ENCODE results near the gene MAEL. TPM values are rescaled to one million over a fixed set of nuclear protein-coding genes. Genes with fewer than 3 reads are reported as not detected.

MAEL gene
- total RNA-seq, 1 experiment from 2014 or later, result not detected

DNA sequence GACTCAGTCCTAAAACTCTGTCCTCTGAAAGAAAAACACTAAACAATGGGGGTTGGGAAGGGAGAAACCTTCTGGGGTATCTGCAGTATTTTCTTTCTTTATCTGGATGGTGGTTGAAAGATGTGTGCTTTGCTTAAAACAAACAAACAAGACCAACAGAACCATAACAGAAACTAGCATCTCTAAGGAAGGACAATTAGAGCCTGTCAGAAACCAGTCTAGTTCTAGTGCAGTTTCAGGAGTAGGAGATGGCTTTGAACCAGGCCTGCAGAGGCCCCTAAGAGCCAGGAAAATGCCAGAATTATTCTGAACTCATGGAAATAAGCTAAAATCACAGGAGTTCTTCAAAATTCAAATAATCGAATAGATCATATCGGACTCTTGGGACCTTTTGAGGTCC, 32.2 kb upstream of the MAEL start:
- no peaks in the 10 kb centered on the region for H3K9me3 ChIP-seq (ENCODE audit: control insufficient read depth, low read depth, low read length)
- H2BK12ac ChIP-seq (ENCODE audit: insufficient read length, low read depth, low read length), result no peak overlapping the region
- H3K27me3 Mint-ChIP-seq (ENCODE audit: low read depth), result peaks cover 19% of the 10 kb centered on the region
- no peak overlapping the region for H4K91ac ChIP-seq (ENCODE audit: insufficient read length, low read depth, low read length)
- H3K9ac ChIP-seq (ENCODE audit: extremely low read depth, insufficient read length, low read length), result no peak overlapping the region
- no peak overlapping the region for H3K18ac ChIP-seq (ENCODE audit: insufficient read length, low read depth, low read length)
- H3K27ac Mint-ChIP-seq, result no peak overlapping the region
- H3K56ac ChIP-seq (ENCODE audit: insufficient read length, low read depth, low read length), result no peak overlapping the region
- no peak for DNase-seq
- no peaks in the 10 kb centered on the region for H3K79me1 ChIP-seq (ENCODE audit: insufficient read depth, low read depth, low read length, poor library complexity, severe bottlenecking)
- H3K23ac ChIP-seq (ENCODE audit: insufficient read length, low read depth, low read length), result no peak overlapping the region
- no peak overlapping the region for H3K4ac ChIP-seq (ENCODE audit: low read depth, low read length)
- H3K4me1 ChIP-seq (ENCODE audit: insufficient read depth, low read length), result 0 out of 2 replicates have a peak, but pooled peaks cover 2% of the 10 kb centered on the region
- H4K20me1 ChIP-seq (ENCODE audit: control insufficient read depth, insufficient read depth, insufficient read length), result no peaks in the 10 kb centered on the region
- H3K27ac ChIP-seq (ENCODE audit: insufficient read length, low read depth, low read length), result no peak overlapping the region
- H3K79me2 ChIP-seq (ENCODE audit: insufficient read depth, low read length), result no peaks in the 10 kb centered on the region
- H2AFZ ChIP-seq (ENCODE audit: low read length), result no peak overlapping the region
- H4K5ac ChIP-seq (ENCODE audit: insufficient read length, low read depth, low read length), result no peak overlapping the region
- H3K14ac ChIP-seq (ENCODE audit: insufficient read depth, low read length), result no peak overlapping the region
- TF ChIP-seq, protein P1, sequence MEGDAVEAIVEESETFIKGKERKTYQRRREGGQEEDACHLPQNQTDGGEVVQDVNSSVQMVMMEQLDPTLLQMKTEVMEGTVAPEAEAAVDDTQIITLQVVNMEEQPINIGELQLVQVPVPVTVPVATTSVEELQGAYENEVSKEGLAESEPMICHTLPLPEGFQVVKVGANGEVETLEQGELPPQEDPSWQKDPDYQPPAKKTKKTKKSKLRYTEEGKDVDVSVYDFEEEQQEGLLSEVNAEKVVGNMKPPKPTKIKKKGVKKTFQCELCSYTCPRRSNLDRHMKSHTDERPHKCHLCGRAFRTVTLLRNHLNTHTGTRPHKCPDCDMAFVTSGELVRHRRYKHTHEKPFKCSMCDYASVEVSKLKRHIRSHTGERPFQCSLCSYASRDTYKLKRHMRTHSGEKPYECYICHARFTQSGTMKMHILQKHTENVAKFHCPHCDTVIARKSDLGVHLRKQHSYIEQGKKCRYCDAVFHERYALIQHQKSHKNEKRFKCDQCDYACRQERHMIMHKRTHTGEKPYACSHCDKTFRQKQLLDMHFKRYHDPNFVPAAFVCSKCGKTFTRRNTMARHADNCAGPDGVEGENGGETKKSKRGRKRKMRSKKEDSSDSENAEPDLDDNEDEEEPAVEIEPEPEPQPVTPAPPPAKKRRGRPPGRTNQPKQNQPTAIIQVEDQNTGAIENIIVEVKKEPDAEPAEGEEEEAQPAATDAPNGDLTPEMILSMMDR (conservative IDR thresholded peaks at IDR 0.05), result no peak
- no peaks in the 10 kb centered on the region for H3K27me3 ChIP-seq (ENCODE audit: insufficient read depth, low read length)
- no peaks in the 10 kb centered on the region; a peak in 1 of 7 replicates for H3K36me3 Mint-ChIP-seq (ENCODE audit: insufficient read depth in 1 of 3, low read depth in 3 of 3)
- no peak overlapping the region for H3K4me3 Mint-ChIP-seq
- no peak overlapping the region for H2BK20ac ChIP-seq (ENCODE audit: low read depth, low read length, poor library complexity, severe bottlenecking)
- H3K23me2 ChIP-seq (ENCODE audit: insufficient read length, low read depth, low read length, poor library complexity, severe bottlenecking), result no peaks in the 10 kb centered on the region
- peaks cover 16 to 18% of the 10 kb centered on the region in 2 experiments for H3K4me1 Mint-ChIP-seq
- no peak overlapping the region for H3T11ph ChIP-seq (ENCODE audit: low read length)
- no peak overlapping the region for H2AK5ac ChIP-seq (ENCODE audit: insufficient read length, low read length)
- no peaks in the 10 kb centered on the region for H3K9me3 Mint-ChIP-seq
- no peak overlapping the region for H2BK5ac ChIP-seq (ENCODE audit: insufficient read length, low read length)
- H2BK15ac ChIP-seq (ENCODE audit: low read depth, low read length), result no peak overlapping the region
- H4K8ac ChIP-seq (replicated peaks; ENCODE audit: insufficient read length, low read depth, low read length), result no peak overlapping the region
- no peak overlapping the region for H2BK120ac ChIP-seq (ENCODE audit: low read depth, low read length, poor library complexity, severe bottlenecking)
- no CpG with 5 or more reads among the region's 2 CpGs for WGBS (ENCODE audit: extremely low coverage, insufficient read length, low lambda C conversion rate)
- no peak overlapping the region for H3K4me2 ChIP-seq (ENCODE audit: insufficient read depth, insufficient read length, low read length)

All from H9 (cell line).